Measurements from ENCODE around the gene FXYD2. TPM values are rescaled to one million over a fixed set of nuclear protein-coding genes. Genes with fewer than 3 reads are reported as not detected.

FXYD2 gene
- total and polyA plus RNA-seq, 9 of the 15 experiments (the other 6 are each of a cell fraction or from before 2014, with no cell fraction given) = not detected

DNA sequence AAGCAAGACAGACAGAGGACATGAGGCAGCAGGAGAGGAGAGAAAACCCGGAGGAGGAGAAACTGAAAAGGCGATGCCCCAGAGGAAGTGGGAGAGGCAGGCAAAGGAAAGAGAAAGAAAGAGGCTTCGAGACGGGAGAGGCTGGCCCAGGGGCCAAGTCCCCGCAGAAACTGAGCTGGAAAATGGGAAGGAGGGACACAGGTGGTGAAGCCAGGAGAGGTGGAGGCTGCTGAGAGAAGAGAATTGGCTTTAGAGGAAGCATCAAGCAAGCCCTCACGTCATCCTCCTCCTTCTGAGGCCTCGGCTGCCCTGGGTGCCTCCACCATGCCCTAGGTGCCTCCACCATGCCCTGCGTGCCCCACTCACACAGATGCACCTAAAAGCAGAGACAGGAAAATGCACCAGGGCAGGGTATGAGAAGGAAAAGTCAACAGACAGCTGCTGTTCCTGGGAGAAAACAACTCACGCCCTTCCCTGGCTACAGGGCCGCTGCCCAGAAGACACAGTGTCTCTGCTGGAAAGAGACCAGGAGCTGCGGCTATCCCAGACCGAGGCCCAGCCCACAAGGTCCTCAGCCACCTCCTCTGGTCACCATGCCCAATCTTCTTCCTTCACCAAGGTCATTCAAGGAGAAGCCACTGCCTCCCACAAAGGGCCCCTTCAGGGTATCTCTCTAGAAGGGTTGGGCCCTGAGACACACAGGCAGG is 37.6 kb upstream of the FXYD2 start:
- ChIA-PET CTCF (ENCODE audit: low intra/inter-chr PET ratio) (no interaction called here), POLR2A (interaction anchor here (1.4 kb wide), 1 partner anchor 88 kb away, joined by 3 read pairs; no protein-coding TSS in a partner anchor)
- no peak overlapping the region for H3K4me3 ChIP-seq
- H3K27ac ChIP-seq (ENCODE audit: extremely low read depth, low read depth, low read length) = no peak overlapping the region
- in situ Hi-C loops (cut with MboI) = no loop called here
- TF ChIP-seq HDGF (IDR thresholded peaks at IDR 0.05) (no peak), FOXA1 (IDR thresholded peaks at IDR 0.05; ENCODE audit: borderline replicate concordance) (no peak), TAF9B (IDR thresholded peaks at IDR 0.05; ENCODE audit: partially characterized antibody) (no peak), ZNF384 (IDR thresholded peaks at IDR 0.05; ENCODE audit: low read depth, low read length) (no peak), NR2C1 (IDR thresholded peaks at IDR 0.05) (no peak), NR2C1 (tag; IDR thresholded peaks at IDR 0.05) (no peak), ZNF224 (CRISPR knock-in tag; IDR thresholded peaks at IDR 0.05) (no peak), ZFP1 (CRISPR knock-in tag; IDR thresholded peaks at IDR 0.05) (no peak), NBN (IDR thresholded peaks at IDR 0.05; ENCODE audit: low read depth) (no peak)
- TF ChIP-seq, protein P1, sequence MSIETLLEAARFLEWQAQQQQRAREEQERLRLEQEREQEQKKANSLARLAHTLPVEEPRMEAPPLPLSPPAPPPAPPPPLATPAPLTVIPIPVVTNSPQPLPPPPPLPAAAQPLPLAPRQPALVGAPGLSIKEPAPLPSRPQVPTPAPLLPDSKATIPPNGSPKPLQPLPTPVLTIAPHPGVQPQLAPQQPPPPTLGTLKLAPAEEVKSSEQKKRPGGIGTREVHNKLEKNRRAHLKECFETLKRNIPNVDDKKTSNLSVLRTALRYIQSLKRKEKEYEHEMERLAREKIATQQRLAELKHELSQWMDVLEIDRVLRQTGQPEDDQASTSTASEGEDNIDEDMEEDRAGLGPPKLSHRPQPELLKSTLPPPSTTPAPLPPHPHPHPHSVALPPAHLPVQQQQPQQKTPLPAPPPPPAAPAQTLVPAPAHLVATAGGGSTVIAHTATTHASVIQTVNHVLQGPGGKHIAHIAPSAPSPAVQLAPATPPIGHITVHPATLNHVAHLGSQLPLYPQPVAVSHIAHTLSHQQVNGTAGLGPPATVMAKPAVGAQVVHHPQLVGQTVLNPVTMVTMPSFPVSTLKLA (conservative IDR thresholded peaks at IDR 0.05) = no peak
- TF ChIP-seq, protein P2, sequence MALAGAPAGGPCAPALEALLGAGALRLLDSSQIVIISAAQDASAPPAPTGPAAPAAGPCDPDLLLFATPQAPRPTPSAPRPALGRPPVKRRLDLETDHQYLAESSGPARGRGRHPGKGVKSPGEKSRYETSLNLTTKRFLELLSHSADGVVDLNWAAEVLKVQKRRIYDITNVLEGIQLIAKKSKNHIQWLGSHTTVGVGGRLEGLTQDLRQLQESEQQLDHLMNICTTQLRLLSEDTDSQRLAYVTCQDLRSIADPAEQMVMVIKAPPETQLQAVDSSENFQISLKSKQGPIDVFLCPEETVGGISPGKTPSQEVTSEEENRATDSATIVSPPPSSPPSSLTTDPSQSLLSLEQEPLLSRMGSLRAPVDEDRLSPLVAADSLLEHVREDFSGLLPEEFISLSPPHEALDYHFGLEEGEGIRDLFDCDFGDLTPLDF (CRISPR knock-in tag; IDR thresholded peaks at IDR 0.05) = no peak
- ATAC-seq (no peak), FAIRE-seq (no peak), DNase-seq (ENCODE audit: extremely low read depth in 1 of 4, low spot score in 3 of 4) (no peak)
- no peak overlapping the region for H2AFZ ChIP-seq (ENCODE audit: low read depth, low read length)
- 0 out of 2 replicates have a peak, but pooled peaks cover 3% of the 10 kb centered on the region for H4K20me1 ChIP-seq (replicated peaks; ENCODE audit: control insufficient read depth, insufficient read depth, low read length)
- H3K9ac ChIP-seq (ENCODE audit: insufficient read depth in 1 of 2, low read depth in 2 of 2, low read length in 2 of 2) = no peak overlapping the region
- peaks cover 15 to 66% of the 10 kb centered on the region in 2 experiments; a peak in 4 of 5 replicates for H3K27me3 ChIP-seq (ENCODE audit: control insufficient read depth in 2 of 2, insufficient read depth in 2 of 2, low read length in 2 of 2)
- no peaks in the 10 kb centered on the region for H3K9me1 ChIP-seq (ENCODE audit: control insufficient read depth, insufficient read depth, low read length)
- no peaks in the 10 kb centered on the region for H3K9me3 ChIP-seq (replicated peaks; ENCODE audit: control insufficient read depth, insufficient read depth, low read depth, low read length)
- no peaks in the 10 kb centered on the region for H3K4me1 ChIP-seq (replicated peaks in 1 of 2; ENCODE audit: control insufficient read depth in 2 of 2, insufficient read depth in 2 of 2, low read length in 2 of 2)
- no peaks in the 10 kb centered on the region for H3K79me2 ChIP-seq (ENCODE audit: control insufficient read depth, insufficient read depth, low read length)
- 3% methylated on average over 10 of the region's 12 CpGs for WGBS (ENCODE audit: insufficient coverage, low coverage, missing lambda C conversion rate)
- intact Hi-C loops (cut with micrococcal nuclease) = no loop called here
- H3K36me3 ChIP-seq (ENCODE audit: control insufficient read depth, insufficient read depth, low read length) = no peaks in the 10 kb centered on the region
- BruUV-seq (replicated peaks) = no TSS peak
- H3K4me2 ChIP-seq (ENCODE audit: insufficient read depth, low read length) = no peak overlapping the region
